K562 (cell line): ENCODE measurements around the gene CACNG3. TPM values are rescaled to one million over a fixed set of nuclear protein-coding genes. Genes with fewer than 3 reads are reported as not detected.

ENCODE experiments used
- ATAC-seq: fragments of 200-7000 bp; cut with Tn5 transposase; 3 replicates; pipeline ENCODE4 v1.9.1; 2020; ENCODE audit warnings: moderate library complexity
- BruUV-seq: library from RNA; stranded (reverse); fragments of 400-500 nt; replicated peaks from 2 replicates; lab custom pipeline; 2021; lab: Mats Ljungman, UMichigan
- CTCF ChIA-PET: fragments of 300-600 bp; formaldehyde crosslinking; extraction: SDS; loops from one replicate; lab custom pipeline; 2021; ENCODE audit warnings: low intra/inter-chr PET ratio; lab: Yijun Ruan, JAX
- POLR2A ChIA-PET: fragments of 300-600, 350-650 bp; sonication (Branson Sonifier 250); formaldehyde crosslinking; extraction: SDS; loops from one replicate; lab custom pipeline; 2021; ENCODE audit warnings: antibody characterized with exemption, inconsistent platforms; lab: Yijun Ruan, JAX
- DNase-seq, 4 experiments: peaks; one replicate each; pipeline versions ENCODE4 v3.0.0 to v3.0.0-alpha.2; 2011 to 2018; ENCODE audit warnings: low spot score in 3 of 4, mixed read lengths in 3 of 4; ENCODE audit errors: extremely low read depth in 1 of 4
- FAIRE-seq: peaks from 2 replicates; lab custom pipeline; 2011; peaks lifted over from hg19 to GRCh38; lab: Jason Lieb, UNC
- H2AFZ ChIP-seq: 2 replicates; pipeline ENCODE4 v1.6.0; 2011; ENCODE audit warnings: low read depth, low read length, control low read depth, inconsistent platforms
- H3K27ac ChIP-seq: fragments of 200-600 bp; 3 replicates; pipeline ENCODE4 v1.8.0; 2011; ENCODE audit warnings: low read depth, mild to moderate bottlenecking, control low read depth, inconsistent platforms, low read length, moderate library complexity, mixed read lengths; ENCODE audit errors: extremely low read depth
- H3K27me3 ChIP-seq, 2 experiments: fragments of 300-600 bp in 1 of 2; 2 replicates in 1 of 2; 3 replicates in 1 of 2; pipeline versions ENCODE4 v1.6.0 to v1.8.0; 2011; ENCODE audit warnings: inconsistent platforms in 2 of 2, low read length in 2 of 2, mild to moderate bottlenecking in 1 of 2, mixed read lengths in 1 of 2, moderate library complexity in 1 of 2; ENCODE audit not compliant: control insufficient read depth in 2 of 2, insufficient read depth in 2 of 2
- H3K36me3 ChIP-seq: fragments of 300-600 bp; 3 replicates; pipeline ENCODE4 v1.8.0; 2011; ENCODE audit warnings: mild to moderate bottlenecking, low read length, inconsistent platforms; ENCODE audit not compliant: control insufficient read depth, insufficient read depth
- H3K4me1 ChIP-seq, 2 experiments: fragments of 200-600 bp in 1 of 2; replicated peaks in 1 of 2; 2 replicates in 1 of 2; 3 replicates in 1 of 2; pipeline versions ENCODE4 v1.5.1 to v1.8.0; 2011; ENCODE audit warnings: inconsistent platforms in 2 of 2, low read length in 2 of 2, mild to moderate bottlenecking in 1 of 2, mixed read lengths in 1 of 2, moderate library complexity in 1 of 2; ENCODE audit not compliant: control insufficient read depth in 2 of 2, insufficient read depth in 2 of 2
- H3K4me2 ChIP-seq: 2 replicates; pipeline ENCODE4 v1.6.1; 2011; ENCODE audit warnings: low read length, control low read depth, inconsistent platforms, mixed read lengths; ENCODE audit not compliant: insufficient read depth
- H3K4me3 ChIP-seq: fragments of 200-600 bp; sonication (generic), shearing (Covaris generic); 2 replicates; pipeline ENCODE4 v1.5.1; 2016; ENCODE audit warnings: control low read depth, inconsistent platforms
- H3K79me2 ChIP-seq: fragments of 200-600 bp; 3 replicates; pipeline ENCODE4 v1.8.0; 2011; ENCODE audit warnings: low read length, inconsistent platforms; ENCODE audit not compliant: control insufficient read depth, insufficient read depth
- H3K9ac ChIP-seq, 2 experiments: 2 replicates each; pipeline versions ENCODE4 v1.6.0 to v1.6.1; 2011; ENCODE audit warnings: low read depth in 2 of 2, low read length in 2 of 2, control low read depth in 1 of 2, inconsistent platforms in 1 of 2, mild to moderate bottlenecking in 1 of 2, mixed read lengths in 1 of 2; ENCODE audit not compliant: insufficient read depth in 1 of 2
- H3K9me1 ChIP-seq: one replicate; pipeline ENCODE4 v1.6.0; 2011; ENCODE audit warnings: inconsistent platforms, mild to moderate bottlenecking, low read length, moderate library complexity; ENCODE audit not compliant: control insufficient read depth, insufficient read depth
- H3K9me3 ChIP-seq: replicated peaks from 2 replicates; pipeline ENCODE4 v1.5.1; 2011; ENCODE audit warnings: low read depth, low read length, inconsistent platforms; ENCODE audit not compliant: control insufficient read depth, insufficient read depth
- H4K20me1 ChIP-seq: replicated peaks from 2 replicates; pipeline ENCODE4 v1.6.1; 2011; ENCODE audit warnings: low read length, inconsistent platforms, mixed read lengths; ENCODE audit not compliant: control insufficient read depth, insufficient read depth
- BCL6 ChIP-seq: fragments of 250-450 bp; sonication (Bioruptor Pico); IDR thresholded peaks from 2 replicates; pipeline ENCODE4 v1.4.0; 2020
- CBFA2T3 ChIP-seq: fragments of 450-650 bp; IDR thresholded peaks from 2 replicates; pipeline ENCODE4 v1.6.1; 2017
- CEBPG ChIP-seq, 3 experiments: fragments of 200-800 bp in 1 of 3; sonication (Bioruptor generic) in 1 of 3; sonication (generic) in 1 of 3; formaldehyde crosslinking in 1 of 3; IDR thresholded peaks in 2 of 3; conservative IDR thresholded peaks in 1 of 3; 2 replicates each; pipeline versions ENCODE4 v1.6.1 to v1.8.0; 2016 to 2022; ENCODE audit warnings: missing compliant biosample characterization in 2 of 3, missing genetic modification characterization in 2 of 3, mild to moderate bottlenecking in 1 of 3, missing genetic modification reagents in 1 of 3
- FOSL1 ChIP-seq: fragments of 200-800 bp; sonication (Bioruptor generic); conservative IDR thresholded peaks from 2 replicates; pipeline ENCODE4 v1.6.1; 2016; ENCODE audit warnings: missing genetic modification characterization, missing compliant biosample characterization
- GTF3C2 ChIP-seq: IDR thresholded peaks from 3 replicates; pipeline ENCODE4 v1.6.1; 2011; ENCODE audit warnings: borderline replicate concordance, mild to moderate bottlenecking, moderate library complexity; ENCODE audit not compliant: insufficient read length; ENCODE audit errors: extremely low read depth
- ZNF217 ChIP-seq: sonication (generic); formaldehyde crosslinking; IDR thresholded peaks from 2 replicates; pipeline ENCODE4 v1.8.0; 2022; ENCODE audit warnings: mild to moderate bottlenecking, missing genetic modification reagents
- WGBS: fragments of 100-300 bp; shearing (Covaris generic); methylation state at CpG from one replicate; pipeline ENCODE4 v1.1.6; 2016; ENCODE audit warnings: low coverage, mixed read lengths; ENCODE audit not compliant: insufficient coverage; ENCODE audit errors: missing lambda C conversion rate; 5-methylcytosine and 5-hydroxymethylcytosine counted together
- in situ Hi-C: fragments of 300-500 bp; cut with MboI; formaldehyde crosslinking; loops from 4 replicates; pipeline ENCODE4 v1.15.0; 2018; ENCODE audit warnings: inconsistent platforms, mixed read lengths
- intact Hi-C: fragments of 100-400 bp; cut with micrococcal nuclease; formaldehyde crosslinking; loops from 2 replicates; pipeline ENCODE4 v1.14.2; 2022
- polyA plus RNA-seq, 8 experiments: library from polyadenylated mRNA; depleted of rRNA in 4 of 8; stranded (reverse) in 5 of 8; unstranded in 3 of 8; fragments of >200 nt; fragmentation: Nextera tagmentation in 2 of 8; fragmentation: Illumina TruSeq in 1 of 8; extraction: Ambion mirVana in 2 of 8; extraction: Trizol in 1 of 8; gene quantifications; 2 replicates each; pipeline versions ENCODE4 v1.2.1 to v1.2.3, GENCODE V29; 2011 to 2014; ENCODE audit warnings: inconsistent platforms in 1 of 8, missing spikeins in 1 of 8
- total RNA-seq, 7 experiments: library from RNA; depleted of rRNA in 6 of 7; stranded (reverse); fragments of >200 nt in 6 of 7; fragmentation: Illumina TruSeq in 2 of 7; extraction: Trizol in 2 of 7; gene quantifications; 2 replicates each; pipeline versions ENCODE4 v1.2.1 to v1.2.3, GENCODE V29; 2011 to 2021; ENCODE audit warnings: low replicate concordance in 1 of 7

Gene CACNG3
- total and polyA plus RNA-seq, 9 of the 15 experiments (the other 6 are each of a cell fraction or from before 2014, with no cell fraction given) = not detected

DNA sequence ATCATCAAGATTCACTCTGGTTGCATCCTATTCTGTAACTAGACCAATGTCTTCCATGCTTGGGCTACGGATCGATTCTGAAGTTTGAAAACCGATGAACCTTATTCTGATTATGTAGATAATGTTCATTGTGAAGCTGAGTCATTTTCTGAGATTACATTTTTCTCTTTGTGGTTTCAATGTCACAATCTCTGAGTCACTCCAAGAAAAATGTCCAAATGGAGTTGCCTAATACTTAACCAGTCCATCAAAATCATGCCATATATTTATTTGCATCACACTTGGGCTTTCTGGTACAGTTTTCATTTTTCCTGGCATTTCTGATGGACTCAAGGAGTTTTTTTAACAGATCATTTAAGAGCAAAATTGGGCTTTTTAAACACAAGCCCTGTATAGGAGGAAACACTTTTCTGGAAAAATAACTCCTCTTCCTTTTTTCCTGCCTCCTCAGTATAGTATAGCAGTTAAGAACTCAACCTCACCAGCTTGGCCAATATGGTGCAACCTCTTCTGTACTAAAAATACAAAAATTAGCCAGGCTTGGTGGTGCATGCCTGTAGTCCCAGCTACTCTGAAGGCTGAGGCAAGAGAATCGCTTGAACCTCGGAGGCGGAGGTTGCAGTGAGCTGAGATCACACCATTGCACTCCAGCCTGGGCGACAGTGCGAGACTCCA lies 17.5 kb downstream of the CACNG3 start (continued):
- no peak for TF ChIP-seq GTF3C2
- no peak for TF ChIP-seq CBFA2T3
- TF ChIP-seq CEBPG (CRISPR knock-in tag; IDR thresholded peaks at IDR 0.05) = no peak
- TF ChIP-seq CEBPG (tag; conservative IDR thresholded peaks at IDR 0.05 in 1 of 2, IDR thresholded peaks at IDR 0.05 in 1 of 2) = peak; percentile 53 to 91; a peak in 3 of 4 replicates
- TF ChIP-seq BCL6 = no peak
- peak; percentile 91 for TF ChIP-seq FOSL1 (tag)

DNA sequence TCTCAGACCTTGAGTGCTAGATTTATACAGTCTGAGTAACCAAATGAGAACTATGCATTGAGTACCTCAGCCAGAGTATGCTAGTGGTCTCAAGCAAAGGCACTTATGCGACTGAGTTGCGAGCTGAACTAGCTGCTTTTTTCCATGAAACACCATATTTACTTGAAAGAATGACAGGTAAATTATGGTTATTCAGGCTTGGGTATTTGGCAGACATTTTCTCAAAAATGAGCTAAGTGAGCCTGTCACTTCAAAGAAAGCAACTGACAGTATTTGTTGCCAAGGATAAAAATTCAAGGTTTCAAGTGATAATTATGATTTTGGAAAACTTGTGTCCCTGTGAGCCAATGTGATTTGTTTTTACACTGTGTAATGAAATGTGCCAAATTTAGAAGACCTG lies 19.3 kb downstream of the CACNG3 start:
- Histone ChIP-seq H3K4me3 (no peak overlapping the region), H3K4me2 (no peak overlapping the region), H3K27me3 (peaks cover 5 to 15% of the 10 kb centered on the region in 2 experiments; a peak in 4 of 5 replicates), H3K79me2 (no peaks in the 10 kb centered on the region), H3K9ac (no peak overlapping the region), H3K9me1 (no peaks in the 10 kb centered on the region), H3K9me3 (no peaks in the 10 kb centered on the region), H3K4me1 (no peaks in the 10 kb centered on the region), H3K27ac (no peak overlapping the region), H3K36me3 (no peaks in the 10 kb centered on the region), H2AFZ (no peak overlapping the region), H4K20me1 (no peaks in the 10 kb centered on the region)
- no peak for FAIRE-seq
- in situ Hi-C loops = no loop called here
- no peak for DNase-seq
- no peak for ATAC-seq
- intact Hi-C loops = no loop called here
- ChIA-PET CTCF (no interaction called here), POLR2A (no interaction called here)
- TF ChIP-seq ZNF217 (CRISPR knock-in tag) = no peak
- no TSS peak for BruUV-seq
- 0% methylated on average over 2 of the region's 2 CpGs for WGBS
